Hematopoietic multipotent progenitor cell treated with erythropoietin and hydrocortisone succinate and interleukin-3 and kit ligand, for 6 days (in vitro differentiated cells): ENCODE measurements around the gene VAMP4.
A peak's percentile ranks its signal among the peaks of the same experiment; 100 is the strongest.
"Not testable (repeated sequence)": the region's sequence is repeated elsewhere in the genome, so short reads cannot be mapped to it uniquely, and the experiment has no call there.

ENCODE experiments used
- DNase-seq: peaks from one replicate; pipeline ENCODE4 v3.0.0-alpha.2; 2015

Gene VAMP4

GRCh38 chr1:171748651-171749050 is 6.8 kb upstream of the VAMP4 start:
- DNase-seq = no peak

DNA sequence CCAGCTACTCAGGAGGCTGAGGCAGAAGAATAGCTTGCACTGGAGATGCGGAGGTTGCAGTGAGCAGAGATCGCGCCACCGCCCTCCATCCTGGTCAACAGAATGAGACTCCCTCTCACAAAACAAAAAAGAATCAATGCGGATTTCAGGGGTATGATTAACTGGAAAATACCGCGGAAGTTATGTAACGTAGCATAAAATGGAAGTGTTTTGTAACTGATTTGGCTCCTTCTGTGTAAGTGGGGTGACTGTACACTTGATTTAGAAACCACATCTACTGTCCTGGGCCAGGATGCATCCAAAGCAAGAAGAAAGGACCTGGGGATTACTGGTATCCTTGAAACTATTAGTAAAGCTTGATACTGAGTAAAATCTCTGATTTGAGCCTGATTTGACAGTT is 3.1 kb upstream of the VAMP4 start:
- no peak for DNase-seq

DNA sequence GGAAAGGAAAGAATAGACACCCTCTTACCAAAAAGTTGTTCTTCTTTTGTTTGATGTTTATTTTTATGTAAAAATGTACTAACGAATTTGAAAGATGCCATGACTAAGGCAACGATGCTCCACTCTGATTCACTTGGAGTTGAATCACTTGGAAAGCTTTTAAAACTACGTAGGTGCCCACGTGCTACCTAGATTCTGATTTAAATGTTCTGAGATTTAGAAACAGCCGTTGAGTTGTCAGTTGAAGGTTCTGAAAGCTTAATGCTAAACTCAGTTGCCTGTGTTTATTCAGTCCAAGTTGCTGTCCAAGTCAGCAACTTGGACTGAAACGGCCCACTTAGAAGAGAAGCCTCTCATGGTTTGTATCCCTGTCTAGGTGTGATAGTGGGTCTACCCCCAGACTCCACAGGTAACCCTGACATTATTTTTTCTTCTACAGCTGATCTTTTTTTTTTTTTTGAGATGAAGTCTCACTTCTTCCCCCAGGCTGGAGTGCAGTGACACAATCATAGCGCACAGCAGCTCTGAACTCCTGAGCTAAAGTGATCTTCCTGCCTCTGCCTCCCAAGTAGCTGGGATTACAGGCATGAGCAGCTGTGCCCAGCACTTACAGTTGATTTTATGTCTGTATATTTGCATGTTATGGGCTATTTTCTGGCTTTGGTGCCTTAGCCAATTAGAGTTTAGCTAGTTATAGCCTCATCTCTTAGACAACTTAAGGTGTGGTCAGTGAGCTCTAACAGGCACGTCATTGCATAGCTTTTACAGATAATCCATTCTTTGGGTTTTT is 1.4 kb upstream of the VAMP4 start:
- DNase-seq = peak; percentile 52

- peak; percentile 78 for DNase-seq
Observed at GRCh38 chr1:171742577-171742922, 685 bp upstream of the VAMP4 start.

DNA sequence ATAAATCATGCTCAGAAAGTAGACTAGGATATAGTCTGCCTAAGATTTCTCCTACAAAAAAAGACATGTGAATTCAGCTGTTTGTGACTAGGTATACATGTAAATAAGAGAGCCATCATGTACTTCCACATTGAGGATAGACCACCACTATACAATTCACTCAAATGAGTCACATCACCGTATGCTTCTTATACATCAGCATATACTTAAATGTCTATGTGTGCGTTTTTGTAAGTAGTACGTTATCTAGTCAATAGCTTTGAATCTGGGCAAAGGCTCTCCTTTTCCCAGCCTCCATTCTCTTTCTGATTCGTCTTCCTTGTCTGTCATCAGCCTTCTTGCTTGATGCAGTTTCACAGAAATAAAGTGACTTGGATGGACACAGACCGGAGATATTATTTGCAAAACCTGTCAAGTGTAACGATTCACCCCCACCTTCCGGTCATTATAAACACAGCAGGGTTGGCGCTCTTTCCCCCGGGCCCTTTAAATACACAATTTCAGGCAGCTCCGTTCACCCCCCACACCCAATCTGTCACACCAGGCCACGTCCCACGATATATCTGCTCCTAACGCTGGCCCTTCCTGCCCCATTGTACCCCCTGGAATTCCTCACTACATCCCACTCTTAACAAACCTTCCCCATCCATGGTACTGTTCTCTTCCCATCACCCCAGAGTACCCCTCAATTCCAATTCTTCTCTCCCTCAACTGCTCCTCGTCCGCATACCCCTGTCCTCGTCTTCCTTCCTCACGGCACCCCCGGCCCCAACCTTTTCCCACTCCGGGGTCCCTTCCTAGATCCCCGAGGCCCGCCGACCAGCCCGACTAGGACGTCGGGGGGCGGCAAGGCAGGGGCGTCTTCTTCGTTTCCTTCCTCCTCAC is 636 bp downstream of the VAMP4 start:
- peak; percentile 88 for DNase-seq

- no peak for DNase-seq
Observed at GRCh38 chr1:171740356-171740863, 1.5 kb downstream of the VAMP4 start.

- no peak for DNase-seq
Observed at GRCh38 chr1:171739656-171740055, 2.2 kb downstream of the VAMP4 start.

- DNase-seq = no peak
Observed at GRCh38 chr1:171738911-171739310, 3.0 kb downstream of the VAMP4 start.

GRCh38 chr1:171736196-171736595 is 5.7 kb downstream of the VAMP4 start:
- no peak for DNase-seq

- no peak for DNase-seq
Observed at GRCh38 chr1:171730052-171730451, 11.8 kb downstream of the VAMP4 start.

GRCh38 chr1:171727778-171728177 is 14.1 kb downstream of the VAMP4 start:
- DNase-seq = no peak

DNA sequence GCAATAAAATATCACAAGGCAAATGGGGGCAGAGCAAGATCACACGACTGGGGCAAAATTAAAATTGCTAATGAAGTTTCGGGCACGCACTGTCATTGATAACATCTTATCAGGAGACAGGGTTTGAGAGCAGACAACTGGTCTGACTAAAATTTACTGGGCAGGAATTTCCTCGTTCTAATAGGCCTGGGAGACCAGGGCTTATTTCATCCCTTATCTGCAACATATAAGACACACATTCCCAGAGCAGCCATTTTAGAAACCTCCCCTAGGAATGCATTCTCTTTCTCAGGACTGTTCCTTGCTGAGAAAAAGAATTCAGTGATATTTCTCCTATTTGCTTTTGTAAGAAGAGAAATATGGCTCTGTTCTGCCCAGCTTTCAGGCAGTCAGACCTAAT is 18.7 kb downstream of the VAMP4 start:
- DNase-seq = not testable (repeated sequence)

- no peak for DNase-seq
Observed at GRCh38 chr1:171718848-171719247, 23.0 kb downstream of the VAMP4 start.

- no peak for DNase-seq
Observed at GRCh38 chr1:171718216-171718615, 23.6 kb downstream of the VAMP4 start.

DNA sequence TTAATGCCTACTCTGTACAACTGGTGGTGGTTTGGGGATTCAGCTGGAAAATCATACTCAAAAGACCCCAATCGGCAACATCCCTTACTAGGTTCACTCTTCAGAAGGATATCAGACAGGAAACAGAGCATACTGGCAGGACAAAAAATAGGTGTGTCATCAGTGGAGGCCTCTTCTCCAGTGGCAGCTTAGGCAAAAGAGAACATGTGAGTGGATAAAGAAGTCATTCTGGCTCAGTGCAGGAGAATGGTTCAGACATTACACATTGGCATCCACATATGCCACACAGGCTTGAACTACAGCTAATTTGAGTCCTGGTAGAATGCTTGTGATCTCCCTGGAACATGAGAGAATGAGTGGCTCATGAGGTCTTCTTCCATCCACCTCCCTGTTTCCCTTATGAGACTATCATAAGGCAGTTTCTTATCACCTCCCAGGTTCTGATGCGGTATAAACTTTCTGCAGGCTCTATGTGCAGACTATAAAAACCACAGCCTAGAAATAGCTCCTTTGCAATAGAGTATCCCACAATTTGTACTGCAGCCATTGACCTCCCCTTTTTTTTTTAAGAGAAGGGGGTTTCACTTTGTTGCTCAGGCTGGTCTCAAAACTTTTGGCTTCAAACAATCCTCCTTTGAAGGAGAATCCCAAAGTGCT is 24.7 kb downstream of the VAMP4 start:
- DNase-seq = peak; percentile 83

GRCh38 chr1:171716616-171717015 is 25.2 kb downstream of the VAMP4 start:
- DNase-seq = peak; percentile 81

DNA sequence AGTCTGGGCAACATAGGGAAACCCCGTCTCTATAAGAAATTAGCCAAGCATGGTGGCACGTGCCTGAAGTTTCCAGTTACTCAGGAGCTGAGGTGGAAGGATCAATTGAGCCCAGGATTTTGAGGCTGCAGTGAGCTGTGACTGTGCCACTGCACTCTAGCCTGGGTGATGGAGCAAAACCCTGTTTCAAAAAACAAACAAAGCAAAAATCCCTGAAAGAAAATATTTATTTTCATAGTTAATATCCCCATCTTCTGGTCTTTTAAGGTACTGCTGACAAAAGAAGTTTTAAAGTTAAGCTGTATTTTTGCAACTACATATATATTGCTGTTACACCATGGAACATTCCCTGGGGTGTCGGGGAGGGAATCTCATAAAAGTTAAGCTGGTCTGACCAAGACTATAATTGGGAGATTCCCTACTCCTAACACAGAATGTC is 26.0 kb downstream of the VAMP4 start:
- DNase-seq = peak; percentile 80

DNA sequence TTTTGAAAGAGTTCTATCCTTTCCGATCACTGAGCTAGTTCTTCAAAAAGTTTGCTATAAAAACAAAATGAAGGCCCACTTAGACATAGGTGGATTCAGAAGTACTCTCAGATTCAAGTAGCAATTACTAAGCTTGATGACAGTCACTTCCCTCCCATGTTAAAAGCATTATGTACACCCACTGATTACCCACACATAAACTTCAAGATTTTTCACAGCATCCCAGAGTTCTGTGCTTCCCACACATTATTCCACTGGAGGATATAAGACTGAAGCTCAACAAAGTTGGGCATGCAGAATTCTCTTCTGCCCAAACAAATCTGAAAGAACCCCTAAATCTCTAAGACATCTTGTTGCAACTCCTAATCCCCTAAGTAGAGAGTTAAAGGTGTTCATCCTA is 29.5 kb downstream of the VAMP4 start:
- no peak for DNase-seq

DNA sequence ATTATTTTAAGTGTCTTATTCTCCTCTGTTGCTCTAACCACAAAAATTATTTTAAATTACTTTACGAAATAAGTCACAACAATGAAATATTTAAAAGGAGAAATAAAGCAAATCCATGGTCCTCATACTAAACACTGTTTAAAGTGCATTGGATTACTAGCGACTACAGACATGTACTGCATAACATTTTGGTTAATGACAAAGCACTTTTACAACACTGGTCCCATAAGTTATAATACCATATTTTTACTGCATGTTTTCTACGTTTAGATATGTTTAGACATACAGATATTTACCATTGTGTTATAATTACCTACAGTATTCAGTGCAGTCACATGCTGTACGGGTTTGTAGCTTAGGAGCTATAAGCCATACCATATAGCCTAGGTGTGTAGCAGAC is 30.2 kb downstream of the VAMP4 start:
- DNase-seq = no peak

DNA sequence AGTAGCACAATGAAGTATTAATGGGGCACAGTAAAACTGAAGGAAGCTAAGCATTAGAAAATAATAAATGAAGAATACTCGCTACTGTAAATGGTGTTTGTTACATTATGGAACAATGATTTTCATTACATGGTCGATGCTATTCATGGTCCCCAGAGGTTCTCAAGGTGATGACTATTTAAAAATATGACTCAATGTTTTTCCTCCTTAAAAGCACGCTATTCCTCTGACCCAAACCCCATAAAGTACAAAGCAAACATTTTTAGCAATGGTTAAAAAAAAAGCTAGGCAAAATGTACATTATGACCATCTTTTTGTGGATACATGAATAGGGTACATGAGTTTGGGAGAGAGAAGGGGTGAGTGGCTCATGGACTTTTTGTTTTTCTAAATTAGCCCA is 34.3 kb downstream of the VAMP4 start:
- DNase-seq = no peak

GRCh38 chr1:171702598-171702997 is 39.3 kb downstream of the VAMP4 start:
- DNase-seq = no peak

GRCh38 chr1:171699531-171699930 is 42.3 kb downstream of the VAMP4 start:
- no peak for DNase-seq

DNA sequence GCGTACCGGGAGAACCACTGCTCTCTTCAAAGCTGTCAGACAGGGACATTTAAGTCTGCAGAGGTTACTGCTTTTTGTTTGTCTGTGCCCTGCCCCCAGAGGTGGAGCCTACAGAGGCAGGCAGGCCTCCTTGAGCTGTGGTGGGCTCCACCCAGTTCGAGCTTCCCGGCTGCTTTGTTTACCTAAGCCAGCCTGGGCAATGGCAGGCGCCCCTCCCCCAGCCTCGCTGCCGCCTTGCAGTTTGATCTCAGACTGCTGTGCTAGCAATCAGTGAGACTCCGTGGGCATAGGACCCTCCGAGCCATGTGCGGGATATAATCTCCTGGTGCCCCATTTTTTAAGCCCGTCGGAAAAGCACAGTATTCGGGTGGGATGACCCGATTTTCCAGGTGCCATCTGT is 46.1 kb downstream of the VAMP4 start:
- not testable (repeated sequence) for DNase-seq
